A549 (cell line): ENCODE results near the gene GDF7. TPM values are rescaled to one million over a fixed set of nuclear protein-coding genes. Genes with fewer than 3 reads are reported as not detected.

Source experiments
- ATAC-seq, 2 experiments: fragments of 200-7000 bp in 1 of 2; fragments of >200 bp in 1 of 2; cut with Nextera tagmentation in 1 of 2; cut with Tn5 transposase in 1 of 2; 3 replicates each; pipeline versions ENCODE4 v1.8.0 to v1.9.1; 2018 to 2020; ENCODE audit warnings: mild to moderate bottlenecking in 1 of 2, moderate library complexity in 1 of 2
- CTCF ChIA-PET: fragments of 300-600 bp; sonication (Branson Sonifier 250); formaldehyde crosslinking; extraction: SDS; loops from one replicate; lab custom pipeline; 2021; ENCODE audit warnings: antibody characterized with exemption, inconsistent platforms; lab: Yijun Ruan, JAX
- POLR2A ChIA-PET: fragments of 350-600 bp; formaldehyde crosslinking; extraction: SDS; loops from one replicate; lab custom pipeline; 2021; ENCODE audit warnings: antibody characterized with exemption, inconsistent platforms; lab: Yijun Ruan, JAX
- DNase-seq, 2 experiments: peaks; one replicate each; pipeline versions ENCODE4 v3.0.0 to v3.0.0-alpha.2; 2011 to 2016; ENCODE audit warnings: low read depth in 1 of 2, low spot score in 1 of 2
- FAIRE-seq: peaks from 2 replicates; lab custom pipeline; 2011; peaks lifted over from hg19 to GRCh38; lab: Jason Lieb, UNC
- H3K27ac ChIP-seq, 2 experiments: fragments of >200 bp; sonication (Bioruptor Twin); formaldehyde crosslinking; 3 replicates each; pipeline ENCODE4 v1.5.1; 2016 to 2017
- H3K4me1 ChIP-seq: fragments of >200 bp; sonication (Bioruptor Twin); formaldehyde crosslinking; 3 replicates; pipeline ENCODE4 v1.6.1; 2016
- H3K4me2 ChIP-seq: fragments of >200 bp; sonication (Bioruptor Twin); formaldehyde crosslinking; 3 replicates; pipeline ENCODE4 v1.6.1; 2016
- H3K4me3 ChIP-seq: fragments of >200 bp; sonication (Bioruptor Twin); formaldehyde crosslinking; 3 replicates; pipeline ENCODE4 v1.5.1; 2016
- H3K9me3 ChIP-seq: fragments of >200 bp; sonication (Bioruptor Twin); formaldehyde crosslinking; 3 replicates; pipeline ENCODE4 v1.6.1; 2016
- ATOH8 ChIP-seq: fragments of 250-450 bp; sonication (Bioruptor Pico); IDR thresholded peaks from 2 replicates; pipeline ENCODE4 v1.5.0; 2020; ENCODE audit warnings: low read depth, mild to moderate bottlenecking, moderate library complexity
- BCL3 ChIP-seq: fragments of >200 bp; sonication (Bioruptor Twin); formaldehyde crosslinking; IDR thresholded peaks from 3 replicates; pipeline ENCODE4 v1.6.1; 2016
- CBX2 ChIP-seq: fragments of 200-600 bp; sonication (generic); IDR thresholded peaks from 2 replicates; pipeline ENCODE4 v1.6.1; 2016; ENCODE audit warnings: low read depth, mild to moderate bottlenecking, borderline replicate concordance
- CHD4 ChIP-seq: fragments of 200-600 bp; sonication (generic); IDR thresholded peaks from 2 replicates; pipeline ENCODE4 v1.6.1; 2016; ENCODE audit warnings: antibody characterized with exemption, mild to moderate bottlenecking, borderline replicate concordance
- CTCF ChIP-seq: fragments of >200 bp; sonication (Bioruptor Twin); formaldehyde crosslinking; IDR thresholded peaks from 3 replicates; pipeline ENCODE4 v1.5.1; 2016
- EP300 ChIP-seq, 2 experiments: fragments of >200 bp; sonication (Bioruptor Twin); formaldehyde crosslinking; IDR thresholded peaks; 2 replicates in 1 of 2; 3 replicates in 1 of 2; pipeline ENCODE4 v1.6.1; 2016 to 2017
- GATA3 ChIP-seq: IDR thresholded peaks from 2 replicates; pipeline ENCODE4 v1.6.1; 2012; ENCODE audit warnings: borderline replicate concordance
- HDAC2 ChIP-seq: fragments of 200-600 bp; sonication (generic); IDR thresholded peaks from 2 replicates; pipeline ENCODE4 v1.6.1; 2016
- HES2 ChIP-seq: fragments of >200 bp; sonication (Bioruptor Twin); formaldehyde crosslinking; IDR thresholded peaks from 2 replicates; pipeline ENCODE4 v1.6.1; 2016
- HEYL ChIP-seq: fragments of 250-450 bp; sonication (Bioruptor Pico); IDR thresholded peaks from 2 replicates; pipeline ENCODE4 v1.8.0; 2021; ENCODE audit warnings: mild to moderate bottlenecking, moderate library complexity
- JUN ChIP-seq, 2 experiments: fragments of >200 bp; sonication (Bioruptor Twin); formaldehyde crosslinking; IDR thresholded peaks; 2 replicates in 1 of 2; 3 replicates in 1 of 2; pipeline ENCODE4 v1.6.1; 2016 to 2017
- JUNB ChIP-seq: fragments of >200 bp; sonication (Bioruptor Twin); formaldehyde crosslinking; IDR thresholded peaks from 2 replicates; pipeline ENCODE4 v1.6.1; 2016
- KDM5A ChIP-seq: fragments of 200-600 bp; sonication (generic); IDR thresholded peaks from 2 replicates; pipeline ENCODE4 v1.6.1; 2016; ENCODE audit warnings: antibody characterized with exemption, mild to moderate bottlenecking
- NPAS2 ChIP-seq: fragments of 250-450 bp; sonication (Bioruptor Pico); IDR thresholded peaks from 2 replicates; pipeline ENCODE4 v1.8.0; 2022; ENCODE audit warnings: mild to moderate bottlenecking, moderate library complexity, borderline replicate concordance
- NR3C1 ChIP-seq: fragments of >200 bp; sonication (Bioruptor Twin); formaldehyde crosslinking; IDR thresholded peaks from 3 replicates; pipeline ENCODE4 v1.6.1; 2017
- RAD21 ChIP-seq, 2 experiments: fragments of >200 bp in 1 of 2; sonication (Bioruptor Twin) in 1 of 2; formaldehyde crosslinking in 1 of 2; IDR thresholded peaks in 1 of 2; conservative IDR thresholded peaks in 1 of 2; 2 replicates in 1 of 2; 3 replicates in 1 of 2; pipeline ENCODE4 v1.6.1; 2012 to 2018; ENCODE audit warnings: inconsistent platforms in 1 of 2
- RARB ChIP-seq: fragments of 250-450 bp; sonication (Bioruptor Pico); IDR thresholded peaks from 2 replicates; pipeline ENCODE4 v1.8.0; 2021; ENCODE audit warnings: mild to moderate bottlenecking, moderate library complexity
- RCOR1 ChIP-seq: fragments of 150-350 bp; IDR thresholded peaks from 2 replicates; pipeline ENCODE4 v1.6.1; 2014; ENCODE audit warnings: antibody characterized with exemption, low read length, low read depth
- RFX5 ChIP-seq: fragments of 450-650 bp; IDR thresholded peaks from 2 replicates; pipeline ENCODE4 v1.7.1; 2014; ENCODE audit warnings: antibody characterized with exemption, mild to moderate bottlenecking, moderate library complexity
- SMC3 ChIP-seq: fragments of >200 bp; sonication (Bioruptor Twin); formaldehyde crosslinking; IDR thresholded peaks from 3 replicates; pipeline ENCODE4 v1.6.1; 2018; ENCODE audit warnings: inconsistent platforms
- USF2 ChIP-seq: fragments of 450-650 bp; IDR thresholded peaks from 2 replicates; pipeline ENCODE4 v1.6.1; 2014; ENCODE audit warnings: antibody characterized with exemption
- ZFP36 ChIP-seq: fragments of 450-650 bp; IDR thresholded peaks from 2 replicates; pipeline ENCODE4 v1.6.1; 2014; ENCODE audit warnings: borderline replicate concordance; ENCODE audit not compliant: partially characterized antibody
- ZNF302 ChIP-seq: fragments of 250-450 bp; sonication (Bioruptor Pico); IDR thresholded peaks from 2 replicates; pipeline ENCODE4 v1.9.0; 2021; ENCODE audit warnings: inconsistent platforms, mild to moderate bottlenecking, moderate library complexity
- WGBS: methylation state at CpG from one replicate; pipeline ENCODE4 v1.1.6; 2017; ENCODE audit errors: missing lambda C conversion rate; 5-methylcytosine and 5-hydroxymethylcytosine counted together
- polyA plus RNA-seq, 4 experiments: library from polyadenylated mRNA; depleted of rRNA in 3 of 4; stranded (reverse); fragments of >200 nt; fragmentation: RNase III in 1 of 4; extraction: RNeasy Plus Mini Kit Qiagen cat#74134 plus additional on column Dnase treatment in 1 of 4; gene quantifications; 2 replicates in 3 of 4; 3 replicates in 1 of 4; pipeline ENCODE4 v1.2.3, GENCODE V29; 2011 to 2017

The GDF7 gene
- polyA plus RNA-seq, 2 of the 4 experiments (the other 2 are of a cell fraction): 0.03 to 0.05 TPM

GRCh38 chr2:20661421-20662307, 5.3 kb upstream of the GDF7 start:
- no peak overlapping the region for H3K27ac ChIP-seq
- FAIRE-seq: peak; percentile 99
- TF ChIP-seq JUN (IDR thresholded peaks at IDR 0.05) (no peak), JUNB (no peak), SMC3 (peak; percentile 95), RARB (CRISPR knock-in tag) (no peak), HES2 (no peak), RAD21 (conservative IDR thresholded peaks at IDR 0.05 in 1 of 2, IDR thresholded peaks at IDR 0.05 in 1 of 2) (peak; percentile 97 to 99), CTCF (peak; percentile 97), CHD4 (peak; percentile 92; the same call in 1 of the 2 replicates), USF2 (no peak), RFX5 (no peak), ATOH8 (no peak), KDM5A (no peak), RCOR1 (no peak), NR3C1 (no peak)
- H3K9me3 ChIP-seq: no peaks in the 10 kb centered on the region
- 25% methylated on average over 9 of the region's 11 CpGs for WGBS
- peak; percentile 83 to 86 for DNase-seq
- ChIA-PET POLR2A (interaction anchor here (1.0 to 1.3 kb wide), 3 partner anchors 10 to 301 kb away, joined by 4 to 7 read pairs (median 5); partner anchors contain the start of gene HS1BP3), CTCF (interaction anchor here (0.5 to 10.0 kb wide), 119 partner anchors 10 to 643 kb away, joined by 3 to 352 read pairs (median 4); partner anchors contain the start of genes APOB, HS1BP3, LDAH and RHOB)
- H3K4me2 ChIP-seq: no peak overlapping the region
- peaks cover 15% of the 10 kb centered on the region; the same call in 2 of the 3 replicates for H3K4me1 ChIP-seq
- peak; percentile 57 to 79 for ATAC-seq
- H3K4me3 ChIP-seq: no peak overlapping the region

- no peak for DNase-seq
- Histone ChIP-seq H3K27ac (no peak overlapping the region), H3K4me2 (no peak overlapping the region), H3K9me3 (no peaks in the 10 kb centered on the region), H3K4me3 (no peak overlapping the region), H3K4me1 (peaks cover 15% of the 10 kb centered on the region; the same call in 2 of the 3 replicates)
- WGBS: 47% methylated on average over 5 of the region's 5 CpGs
- TF ChIP-seq RARB (CRISPR knock-in tag) (no peak), BCL3 (no peak), HDAC2 (no peak), HEYL (CRISPR knock-in tag) (no peak), GATA3 (no peak), EP300 (IDR thresholded peaks at IDR 0.05) (no peak), CBX2 (no peak), ZFP36 (no peak), ZNF302 (no peak), NPAS2 (CRISPR knock-in tag) (no peak), CHD4 (no peak)
- ChIA-PET CTCF (interaction anchor here (0.6 to 10.0 kb wide), 64 partner anchors 11 to 503 kb away, joined by 3 to 352 read pairs (median 5); partner anchors contain the start of genes HS1BP3 and LDAH), POLR2A (no interaction called here)
- no peak for ATAC-seq
- no peak for FAIRE-seq
Measured at GRCh38 chr2:20662308-20662937, 4.5 kb upstream of the GDF7 start.
